GM10248 (cell line): ENCODE results near the gene PRDM7.
"Not testable (repeated sequence)": the region's sequence is repeated elsewhere in the genome, so short reads cannot be mapped to it uniquely, and the experiment has no call there.

Experiments used
- CTCF ChIA-PET: fragments of 300-600 bp; sonication (Branson Sonifier 250); formaldehyde crosslinking; extraction: SDS; loops from one replicate; lab custom pipeline; 2021; ENCODE audit warnings: antibody characterized with exemption; lab: Yijun Ruan, JAX
- POLR2A ChIA-PET: fragments of 350-650 bp; sonication (Branson Sonifier 250); formaldehyde crosslinking; extraction: SDS; loops from one replicate; lab custom pipeline; 2020; ENCODE audit warnings: antibody characterized with exemption; lab: Yijun Ruan, JAX
- DNase-seq: peaks from one replicate; pipeline ENCODE4 v3.0.0; 2012; ENCODE audit errors: extremely low spot score
- CTCF ChIP-seq: IDR thresholded peaks from 2 replicates; pipeline ENCODE4 v1.5.1; 2012; ENCODE audit warnings: mild to moderate bottlenecking, low read depth; ENCODE audit errors: extremely low read depth, missing control alignments, control extremely low read depth

PRDM7 gene

GRCh38 chr16:90070440-90070839 is 6.7 kb downstream of the PRDM7 start:
- no peak for TF ChIP-seq CTCF
- POLR2A ChIA-PET: no interaction called here
- no peak for DNase-seq
- CTCF ChIA-PET: interaction anchor here (2.1 kb wide), 1 partner anchor 12 kb away, joined by 10 read pairs; no protein-coding TSS in a partner anchor

- TF ChIP-seq CTCF: no peak
- ChIA-PET POLR2A (no interaction called here), CTCF (interaction anchor here (1.9 kb wide), 1 partner anchor 20 kb away, joined by 9 read pairs; no protein-coding TSS in a partner anchor)
- DNase-seq: no peak
Measured at GRCh38 chr16:90061437-90061836, 15.7 kb downstream of the PRDM7 start.

- DNase-seq: peak; percentile 29
- no peak for TF ChIP-seq CTCF
- POLR2A ChIA-PET: no interaction called here
- CTCF ChIA-PET: no interaction called here
Measured at GRCh38 chr16:90057738-90058173, 19.4 kb downstream of the PRDM7 start.

GRCh38 chr16:90056521-90056920 is 20.6 kb downstream of the PRDM7 start:
- DNase-seq, POLR2A ChIA-PET: not testable (repeated sequence)
- CTCF ChIA-PET: interaction anchor here (1.0 kb wide), 1 partner anchor 26 kb away, joined by 3 read pairs; no protein-coding TSS in a partner anchor

GRCh38 chr16:90055371-90055770 is 21.8 kb downstream of the PRDM7 start:
- CTCF ChIA-PET: interaction anchor here (1.0 kb wide), 1 partner anchor 27 kb away, joined by 3 read pairs; no protein-coding TSS in a partner anchor
- no peak for TF ChIP-seq CTCF
- POLR2A ChIA-PET: no interaction called here
- no peak for DNase-seq

GRCh38 chr16:90054554-90054953 is 22.6 kb downstream of the PRDM7 start:
- POLR2A ChIA-PET: no interaction called here
- CTCF ChIA-PET: interaction anchor here (1.3 kb wide), 1 partner anchor 27 kb away, joined by 6 read pairs; no protein-coding TSS in a partner anchor

More at GRCh38 chr16:90054554-90054953, 22.6 kb downstream of the PRDM7 start:
- no peak for TF ChIP-seq CTCF
- DNase-seq: no peak
